ENCODE measurements around the gene CXXC5.

Gene CXXC5

DNA sequence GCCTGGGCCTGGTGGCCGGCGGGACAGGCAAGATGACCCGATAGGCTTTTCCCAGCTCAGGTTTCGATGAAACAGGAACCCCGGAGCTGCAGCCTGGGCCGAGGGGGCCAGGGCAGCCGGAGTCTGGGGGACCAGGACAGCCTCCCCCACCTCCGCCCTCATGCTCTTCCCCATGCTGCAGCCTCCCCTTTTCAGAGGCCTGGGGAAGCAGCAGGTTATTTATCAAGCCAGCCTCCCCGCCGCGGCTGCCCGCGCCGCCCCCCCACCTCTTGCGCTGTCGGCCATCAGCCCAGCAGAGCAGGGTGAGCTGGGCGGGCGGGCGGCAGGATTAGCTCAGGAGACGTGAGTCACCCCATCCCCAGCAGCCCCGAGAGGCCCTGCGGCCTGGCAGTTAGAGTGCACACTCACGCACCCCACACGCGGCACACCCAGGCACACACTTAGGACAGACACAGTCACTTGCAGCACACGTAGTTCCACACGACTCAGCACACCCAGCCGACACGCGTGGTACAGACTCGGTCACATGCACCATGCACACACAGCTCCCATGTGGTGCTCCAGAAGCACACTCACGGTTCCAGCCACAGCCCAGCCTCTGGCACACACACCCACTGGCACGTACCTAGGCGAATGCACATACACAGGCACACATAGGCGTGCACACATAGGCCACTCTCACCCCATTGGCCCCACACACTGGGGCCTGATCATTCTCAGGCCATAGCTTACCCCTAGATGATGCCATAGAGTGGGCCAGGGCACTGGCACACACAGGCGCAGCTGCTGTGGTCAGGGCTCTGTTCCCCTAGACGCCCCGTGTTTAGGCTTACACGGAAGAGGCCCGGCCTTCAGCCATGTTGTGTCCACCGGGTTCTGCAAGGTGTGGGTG, 13.0 kb downstream of the CXXC5 start:
- TF ChIP-seq, protein P1, sequence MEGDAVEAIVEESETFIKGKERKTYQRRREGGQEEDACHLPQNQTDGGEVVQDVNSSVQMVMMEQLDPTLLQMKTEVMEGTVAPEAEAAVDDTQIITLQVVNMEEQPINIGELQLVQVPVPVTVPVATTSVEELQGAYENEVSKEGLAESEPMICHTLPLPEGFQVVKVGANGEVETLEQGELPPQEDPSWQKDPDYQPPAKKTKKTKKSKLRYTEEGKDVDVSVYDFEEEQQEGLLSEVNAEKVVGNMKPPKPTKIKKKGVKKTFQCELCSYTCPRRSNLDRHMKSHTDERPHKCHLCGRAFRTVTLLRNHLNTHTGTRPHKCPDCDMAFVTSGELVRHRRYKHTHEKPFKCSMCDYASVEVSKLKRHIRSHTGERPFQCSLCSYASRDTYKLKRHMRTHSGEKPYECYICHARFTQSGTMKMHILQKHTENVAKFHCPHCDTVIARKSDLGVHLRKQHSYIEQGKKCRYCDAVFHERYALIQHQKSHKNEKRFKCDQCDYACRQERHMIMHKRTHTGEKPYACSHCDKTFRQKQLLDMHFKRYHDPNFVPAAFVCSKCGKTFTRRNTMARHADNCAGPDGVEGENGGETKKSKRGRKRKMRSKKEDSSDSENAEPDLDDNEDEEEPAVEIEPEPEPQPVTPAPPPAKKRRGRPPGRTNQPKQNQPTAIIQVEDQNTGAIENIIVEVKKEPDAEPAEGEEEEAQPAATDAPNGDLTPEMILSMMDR (IDR thresholded peaks at IDR 0.05; ENCODE audit: low read length, missing control alignments), result no peak
- H3K4me3 ChIP-seq (replicated peaks; ENCODE audit: low read depth, low read length), result no peak overlapping the region
- DNase-seq (ENCODE audit: low read depth), result peak; percentile 87

DNA sequence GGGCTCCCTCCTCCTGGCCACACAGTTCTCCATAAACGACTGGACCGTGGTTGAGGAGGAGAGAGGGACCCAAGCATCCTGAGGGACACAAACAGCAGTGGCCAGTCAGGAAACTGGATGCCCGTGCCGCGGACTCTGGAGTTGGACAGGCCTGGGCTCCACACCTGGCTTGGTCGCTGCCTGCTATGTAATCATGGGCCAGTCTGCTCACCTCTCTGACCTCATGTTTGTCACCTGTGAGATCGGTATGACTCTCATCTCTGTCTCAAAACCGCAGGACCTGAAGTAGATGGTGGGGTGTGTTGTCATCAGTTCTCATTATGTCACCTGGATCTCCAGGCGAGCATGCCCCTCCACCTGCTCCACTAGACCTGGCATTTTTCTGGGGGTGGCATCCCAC, 14.5 kb downstream of the CXXC5 start:
- no peak overlapping the region for H3K4me3 ChIP-seq (replicated peaks; ENCODE audit: low read depth, low read length)
- TF ChIP-seq, protein P1 (IDR thresholded peaks at IDR 0.05; ENCODE audit: low read length, missing control alignments), result no peak
- no peak for DNase-seq (ENCODE audit: low read depth)

DNA sequence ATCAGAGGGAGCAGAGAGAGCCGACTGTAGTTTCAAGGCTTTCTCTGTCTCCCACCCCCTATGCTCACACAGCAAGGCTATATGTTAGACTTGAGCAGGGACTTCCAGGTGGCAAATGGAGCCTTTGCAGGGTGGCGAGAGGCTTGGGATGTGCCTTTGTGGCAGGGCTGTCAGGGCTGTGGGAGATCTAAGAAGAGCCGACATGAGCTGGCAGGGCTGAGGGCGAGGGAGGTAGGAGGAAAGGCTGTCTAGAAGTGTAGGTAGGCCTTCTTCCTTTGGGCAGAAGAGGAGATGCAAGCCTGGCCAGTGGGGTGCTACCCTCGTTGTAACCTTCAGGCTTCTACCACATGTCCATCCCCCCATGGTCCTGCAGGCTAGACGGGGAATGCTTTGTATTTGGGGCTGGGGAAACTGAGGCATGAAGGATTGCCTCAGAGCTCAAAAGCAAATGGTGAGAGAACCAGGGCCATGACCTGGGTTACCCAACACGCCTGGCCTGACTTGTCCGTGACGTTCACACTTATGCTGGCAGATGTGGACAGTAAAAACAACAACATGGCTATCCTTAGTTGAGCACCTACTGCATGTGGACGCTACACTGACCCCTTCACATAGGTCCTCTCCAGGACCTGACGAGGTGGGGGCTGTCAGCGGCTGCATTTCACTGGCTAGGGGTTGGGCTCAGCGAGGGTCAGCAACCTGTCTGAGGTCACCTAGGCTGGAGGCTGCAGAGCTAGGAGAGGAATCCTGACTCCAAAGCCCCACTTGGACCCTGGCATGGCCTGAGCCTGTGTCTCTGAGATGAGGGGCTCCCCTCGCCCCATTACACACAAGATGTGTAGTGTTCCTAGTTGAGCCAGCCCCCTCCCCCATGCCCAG, 15.3 kb downstream of the CXXC5 start:
- no peak for DNase-seq (ENCODE audit: low read depth)
- H3K4me3 ChIP-seq (replicated peaks; ENCODE audit: low read depth, low read length), result no peak overlapping the region
- TF ChIP-seq, protein P1 (IDR thresholded peaks at IDR 0.05; ENCODE audit: low read length, missing control alignments), result no peak

DNA sequence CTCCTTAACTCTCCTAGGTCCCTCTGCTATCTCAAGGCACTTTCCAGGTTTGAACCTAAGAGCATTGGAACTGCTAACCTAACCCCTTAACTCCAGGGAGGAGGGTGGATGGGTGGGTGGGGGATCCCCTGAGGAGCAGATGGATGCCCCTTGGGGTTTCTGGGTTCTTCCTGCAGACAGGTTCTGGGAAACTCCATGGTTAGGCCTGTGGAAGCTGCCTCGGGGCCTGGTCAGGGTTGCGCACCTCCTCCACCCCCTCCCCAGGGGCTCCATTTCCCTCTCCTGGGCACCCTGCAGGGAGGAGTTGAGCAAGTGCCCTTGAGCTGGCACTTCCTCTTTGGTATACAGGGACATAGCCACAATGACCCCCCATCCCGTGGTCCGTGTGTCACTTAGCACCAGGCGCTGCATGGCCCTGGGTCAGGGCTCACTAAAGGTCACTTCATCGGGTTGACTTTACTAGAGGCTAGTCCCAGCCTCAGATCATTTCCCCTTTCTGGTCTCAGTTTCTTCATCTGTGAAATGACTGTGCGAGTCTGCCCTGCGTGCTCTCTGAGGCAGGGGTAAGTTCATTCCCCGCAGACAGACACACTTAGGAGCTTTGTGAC, 16.0 kb downstream of the CXXC5 start:
- H3K4me3 ChIP-seq (replicated peaks; ENCODE audit: low read depth, low read length), result no peak overlapping the region
- DNase-seq (ENCODE audit: low read depth), result no peak
- TF ChIP-seq, protein P1 (IDR thresholded peaks at IDR 0.05; ENCODE audit: low read length, missing control alignments), result no peak

DNA sequence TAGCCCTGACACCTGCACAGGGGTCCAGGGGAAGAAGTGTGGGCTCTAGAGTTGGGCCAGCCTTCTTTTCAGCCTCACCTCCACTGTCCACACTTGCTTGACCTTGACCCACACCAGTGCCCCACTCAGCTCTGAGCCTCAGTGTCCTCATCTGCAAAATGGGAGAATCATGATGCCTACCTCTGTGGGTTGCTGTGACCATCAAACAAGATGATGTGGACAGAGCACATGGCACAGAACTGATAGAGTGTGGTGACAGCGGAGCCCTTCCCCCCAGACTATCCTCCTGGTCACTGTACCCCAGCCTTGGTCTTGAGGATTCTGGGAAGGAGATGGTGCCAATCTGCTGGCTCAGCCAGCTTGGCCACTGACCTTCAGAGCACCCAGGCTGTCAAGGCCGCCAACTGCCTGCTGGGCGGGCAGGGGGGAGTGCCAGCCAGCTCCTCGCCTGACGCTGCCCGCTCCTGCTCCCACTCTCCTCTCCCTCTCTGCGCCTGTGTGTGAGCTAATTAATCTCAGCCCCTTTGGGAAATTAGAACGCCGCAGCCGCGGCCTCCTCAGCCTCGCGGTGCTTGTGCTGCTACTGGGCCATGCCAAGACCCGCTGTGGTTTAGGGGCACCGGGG, 16.7 kb downstream of the CXXC5 start:
- DNase-seq (ENCODE audit: low read depth), result no peak
- TF ChIP-seq, protein P1 (IDR thresholded peaks at IDR 0.05; ENCODE audit: low read length, missing control alignments), result no peak
- no peak overlapping the region for H3K4me3 ChIP-seq (replicated peaks; ENCODE audit: low read depth, low read length)

DNA sequence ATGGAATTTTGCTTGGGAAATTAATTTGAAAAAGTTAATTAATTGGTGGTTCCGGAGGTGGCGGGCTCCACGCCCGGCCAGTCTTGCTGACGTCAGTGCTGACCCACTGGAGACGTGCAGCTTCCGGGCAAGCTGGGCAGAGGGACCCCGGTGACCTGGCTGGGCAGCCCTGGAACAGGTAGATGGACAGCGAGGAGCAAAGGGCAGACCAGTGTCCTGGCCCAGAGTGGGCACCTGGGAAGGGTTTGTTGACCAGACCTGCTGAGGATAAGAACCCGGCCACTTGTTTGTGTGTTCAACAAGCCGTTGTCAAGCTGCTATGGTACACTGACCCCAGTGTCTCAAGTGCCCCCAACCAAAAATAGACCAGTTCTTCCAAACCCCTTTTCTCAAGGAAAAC, 17.5 kb downstream of the CXXC5 start:
- TF ChIP-seq, protein P1 (IDR thresholded peaks at IDR 0.05; ENCODE audit: low read length, missing control alignments), result no peak
- DNase-seq (ENCODE audit: low read depth), result no peak
- no peak overlapping the region for H3K4me3 ChIP-seq (replicated peaks; ENCODE audit: low read depth, low read length)

Measured in fibroblast of pulmonary artery (primary cell).